ENCODE results near the gene UBE2L5. TPM values are rescaled to one million over a fixed set of nuclear protein-coding genes. Genes with fewer than 3 reads are reported as not detected.
A peak's percentile ranks its signal among the peaks of the same experiment; 100 is the strongest.

The UBE2L5 gene
- total RNA-seq, 1 experiment from 2014 or later: not detected

DNA sequence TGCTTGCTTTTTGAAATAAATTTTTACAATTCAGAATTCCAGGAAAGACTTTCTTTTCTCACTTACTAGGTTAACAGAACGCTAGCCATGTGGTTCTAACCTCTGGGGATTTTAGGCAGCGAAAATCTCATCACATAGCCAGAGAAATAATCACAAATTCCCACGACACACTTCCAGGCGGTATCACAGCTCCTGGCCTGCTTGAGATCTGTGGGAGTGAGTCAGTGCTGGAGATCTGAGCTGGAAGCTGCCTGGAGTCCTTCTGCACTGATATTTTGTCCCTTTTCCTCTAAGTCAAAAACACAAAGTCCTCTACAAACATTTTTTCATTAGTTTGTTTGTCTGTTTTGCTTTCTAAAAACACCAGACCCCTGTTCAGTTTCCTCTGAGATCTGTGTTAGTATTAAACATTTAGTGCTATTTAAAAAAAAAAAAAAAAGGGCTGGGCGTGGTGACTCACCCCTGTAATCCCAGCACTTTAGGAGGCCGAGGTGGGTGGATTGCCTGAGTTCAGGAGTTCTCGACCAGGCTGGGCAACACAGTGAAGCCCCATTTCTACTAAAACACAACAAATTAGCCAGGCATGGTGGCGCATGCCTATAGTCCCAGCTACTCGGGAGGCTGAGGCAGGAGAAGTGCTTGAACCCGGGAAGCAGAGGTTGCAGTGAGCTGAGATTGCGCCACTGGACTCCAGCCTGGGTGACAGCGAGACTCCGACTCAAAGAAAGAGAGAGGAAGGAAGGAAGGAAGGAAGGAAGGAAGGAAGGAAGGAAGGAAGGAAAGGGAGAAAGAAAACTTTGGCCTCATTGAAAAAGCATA lies 12.2 kb upstream of the UBE2L5 start:
- TF ChIP-seq CTCF (IDR thresholded peaks at IDR 0.05; ENCODE audit: unreplicated experiment): no peak
- CTCF ChIA-PET: interaction anchor here (0.6 to 1.3 kb wide), 5 partner anchors 9 to 624 kb away, joined by 3 to 4 read pairs (median 3); no protein-coding TSS in a partner anchor
- Mint-ChIP-seq H3K9me3 (ENCODE audit: unreplicated experiment) (no peaks in the 10 kb centered on the region), H3K27me3 (ENCODE audit: insufficient read depth, unreplicated experiment) (no peaks in the 10 kb centered on the region), H3K4me1 (ENCODE audit: insufficient read depth, unreplicated experiment) (peaks cover 12% of the 10 kb centered on the region), H3K27ac (ENCODE audit: low read depth, unreplicated experiment) (peak overlapping the region; percentile 63), H3K36me3 (ENCODE audit: insufficient read depth, unreplicated experiment) (peaks cover 5% of the 10 kb centered on the region), H3K4me3 (ENCODE audit: unreplicated experiment) (no peak overlapping the region)
- intact Hi-C loops (cut with micrococcal nuclease): loop anchor here (5.0 kb wide), 3 partner anchors 153 to 392 kb away; no protein-coding TSS in a partner anchor
- no TSS peak for BruUV-seq (replicated peaks)
- peak; percentile 43 for DNase-seq (ENCODE audit: unreplicated experiment)
- POLR2A ChIA-PET: interaction anchor here (3.8 to 7.6 kb wide), 2 partner anchors 10 to 21 kb away, joined by 19 to 53 read pairs; partner anchors contain the start of gene UBE2L5

DNA sequence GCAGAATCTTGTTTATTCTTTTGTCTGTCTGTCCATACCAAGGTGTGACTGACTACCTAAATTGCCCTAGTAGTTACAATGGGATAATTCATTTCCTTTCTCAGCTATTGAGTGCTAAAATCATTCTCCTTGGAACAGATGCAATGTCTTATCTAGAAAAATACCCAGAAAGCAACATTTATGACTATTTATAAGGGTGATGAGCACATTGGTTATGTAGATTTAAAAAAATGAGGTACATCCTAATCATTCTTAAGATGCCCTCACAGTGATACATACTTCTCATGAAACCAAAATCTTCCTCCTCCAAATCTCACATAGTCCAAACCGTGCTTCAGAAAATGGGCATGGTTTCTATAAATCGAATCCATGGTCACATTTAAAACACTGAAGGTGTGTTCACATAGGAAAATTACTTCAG lies 11.6 kb upstream of the UBE2L5 start:
- ChIA-PET CTCF (interaction anchor here (0.6 to 0.7 kb wide), 3 partner anchors 14 to 271 kb away, joined by 3 to 4 read pairs (median 3); no protein-coding TSS in a partner anchor), POLR2A (interaction anchor here (7.6 kb wide), 1 partner anchor 9 kb away, joined by 53 read pairs; the partner anchor contains the start of gene UBE2L5)
- no peaks in the 10 kb centered on the region for H3K27me3 Mint-ChIP-seq (ENCODE audit: insufficient read depth, unreplicated experiment)
- no peak for DNase-seq (ENCODE audit: unreplicated experiment)
- no peak for TF ChIP-seq CTCF (IDR thresholded peaks at IDR 0.05; ENCODE audit: unreplicated experiment)
- H3K9me3 Mint-ChIP-seq (ENCODE audit: unreplicated experiment): no peaks in the 10 kb centered on the region
- peak overlapping the region; percentile 63 for H3K27ac Mint-ChIP-seq (ENCODE audit: low read depth, unreplicated experiment)
- no peak overlapping the region for H3K4me3 Mint-ChIP-seq (ENCODE audit: unreplicated experiment)
- intact Hi-C loops (cut with micrococcal nuclease): loop anchor here (5.0 kb wide), 1 partner anchor 153 kb away; no protein-coding TSS in a partner anchor
- H3K4me1 Mint-ChIP-seq (ENCODE audit: insufficient read depth, unreplicated experiment): peaks cover 12% of the 10 kb centered on the region
- no TSS peak for BruUV-seq (replicated peaks)
- H3K36me3 Mint-ChIP-seq (ENCODE audit: insufficient read depth, unreplicated experiment): peaks cover 5% of the 10 kb centered on the region

DNA sequence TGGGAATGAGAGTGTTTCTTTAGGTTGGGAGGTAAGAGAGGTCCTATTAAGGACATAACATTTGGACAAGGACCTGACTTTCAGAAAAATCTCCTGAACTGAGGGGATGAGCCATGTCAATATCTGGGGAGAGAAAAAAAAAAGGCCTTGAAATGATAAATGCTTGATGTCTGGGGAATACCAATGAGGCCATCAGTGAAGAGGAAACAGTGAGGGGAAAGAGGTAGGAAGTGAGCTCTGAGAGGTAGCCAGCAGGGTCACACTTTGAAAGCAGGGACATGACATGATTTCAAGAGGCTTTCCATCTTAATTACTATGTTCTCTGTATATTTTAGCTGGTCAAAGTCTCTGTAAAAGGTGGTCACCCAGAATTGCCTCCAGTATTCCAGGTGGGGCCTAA lies 9.9 kb upstream of the UBE2L5 start:
- no peak for TF ChIP-seq CTCF (IDR thresholded peaks at IDR 0.05; ENCODE audit: unreplicated experiment)
- no peaks in the 10 kb centered on the region for H3K27me3 Mint-ChIP-seq (ENCODE audit: insufficient read depth, unreplicated experiment)
- no peaks in the 10 kb centered on the region for H3K9me3 Mint-ChIP-seq (ENCODE audit: unreplicated experiment)
- ChIA-PET POLR2A (interaction anchor here (0.7 to 1.2 kb wide), 2 partner anchors 27 to 476 kb away, joined by 4 read pairs; no protein-coding TSS in a partner anchor), CTCF (interaction anchor here (0.6 to 0.7 kb wide), 2 partner anchors 88 to 280 kb away, joined by 3 read pairs; no protein-coding TSS in a partner anchor)
- intact Hi-C loops (cut with micrococcal nuclease): loop anchor here (5.0 kb wide), 1 partner anchor 155 kb away; no protein-coding TSS in a partner anchor
- H3K4me1 Mint-ChIP-seq (ENCODE audit: insufficient read depth, unreplicated experiment): peaks cover 12% of the 10 kb centered on the region
- H3K36me3 Mint-ChIP-seq (ENCODE audit: insufficient read depth, unreplicated experiment): peaks cover 5% of the 10 kb centered on the region
- no peak overlapping the region for H3K4me3 Mint-ChIP-seq (ENCODE audit: unreplicated experiment)
- no peak for DNase-seq (ENCODE audit: unreplicated experiment)
- no TSS peak for BruUV-seq (replicated peaks)
- no peak overlapping the region for H3K27ac Mint-ChIP-seq (ENCODE audit: low read depth, unreplicated experiment)

- Mint-ChIP-seq H3K4me3 (ENCODE audit: unreplicated experiment) (no peak overlapping the region), H3K27me3 (ENCODE audit: insufficient read depth, unreplicated experiment) (no peaks in the 10 kb centered on the region), H3K9me3 (ENCODE audit: unreplicated experiment) (no peaks in the 10 kb centered on the region), H3K36me3 (ENCODE audit: insufficient read depth, unreplicated experiment) (peaks cover 5% of the 10 kb centered on the region), H3K4me1 (ENCODE audit: insufficient read depth, unreplicated experiment) (peaks cover 12% of the 10 kb centered on the region), H3K27ac (ENCODE audit: low read depth, unreplicated experiment) (no peak overlapping the region)
- ChIA-PET POLR2A (interaction anchor here (1.2 kb wide), 1 partner anchor 8 kb away, joined by 4 read pairs; the partner anchor contains the start of gene UBE2L5), CTCF (interaction anchor here (1.1 kb wide), 2 partner anchors 48 to 167 kb away, joined by 3 to 4 read pairs; no protein-coding TSS in a partner anchor)
- no peak for DNase-seq (ENCODE audit: unreplicated experiment)
- TF ChIP-seq CTCF (IDR thresholded peaks at IDR 0.05; ENCODE audit: unreplicated experiment): no peak
- intact Hi-C loops (cut with micrococcal nuclease): loop anchor here (5.0 kb wide), 1 partner anchor 157 kb away; no protein-coding TSS in a partner anchor
- no TSS peak for BruUV-seq (replicated peaks)
Observed at GRCh38 chr13:30413842-30414241, 8.5 kb upstream of the UBE2L5 start.
